Measurements from ENCODE around the gene NLRP12. TPM values are rescaled to one million over a fixed set of nuclear protein-coding genes. Genes with fewer than 3 reads are reported as not detected.
"Not testable (repeated sequence)": the region's sequence is repeated elsewhere in the genome, so short reads cannot be mapped to it uniquely, and the experiment has no call there.

The NLRP12 gene
- total RNA-seq, 2 donors from 2014 or later = 0.19 to 1.1 TPM

DNA sequence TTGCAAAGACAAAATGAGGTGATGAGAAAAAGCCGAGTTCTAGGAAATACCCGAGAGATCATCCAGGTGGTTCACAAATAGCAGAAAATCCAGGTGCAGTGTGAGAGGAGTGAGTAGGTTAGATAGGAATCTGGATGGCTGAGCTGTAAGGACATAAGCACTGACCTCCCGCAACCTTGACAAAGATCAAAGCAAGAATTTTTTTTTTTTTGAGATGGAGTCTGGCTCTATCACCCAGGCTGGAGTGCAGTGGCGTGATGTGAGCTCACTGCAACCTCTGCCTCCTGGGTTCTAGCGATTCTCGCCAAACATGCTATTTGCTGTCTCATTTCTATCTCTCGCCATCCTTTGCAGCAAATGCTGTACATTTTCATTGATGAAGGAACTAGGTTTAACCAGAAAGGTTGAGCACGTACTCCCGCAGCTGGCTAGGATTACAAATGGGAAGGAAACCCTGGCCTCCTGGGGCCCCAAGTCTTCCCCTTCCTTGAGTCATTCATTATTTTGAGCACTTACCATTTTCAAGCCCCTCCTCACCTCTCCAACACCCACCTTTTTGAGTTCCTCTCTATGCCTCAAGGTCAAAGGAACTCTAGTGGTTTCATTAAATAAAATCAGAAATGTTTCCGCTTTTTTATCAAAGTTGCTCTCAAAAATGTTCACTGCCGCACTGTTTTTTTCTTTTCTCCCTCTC is 38.8 kb downstream of the NLRP12 start:
- Histone ChIP-seq H3K9me3 (no peaks in the 10 kb centered on the region), H3K27ac (no peak overlapping the region), H3K36me3 (no peaks in the 10 kb centered on the region), H3K4me1 (no peaks in the 10 kb centered on the region), H3K27me3 (no peaks in the 10 kb centered on the region), H3K4me3 (no peak overlapping the region)
- DNase-seq (ENCODE audit: low spot score) = no peak
- TF ChIP-seq, protein P1, sequence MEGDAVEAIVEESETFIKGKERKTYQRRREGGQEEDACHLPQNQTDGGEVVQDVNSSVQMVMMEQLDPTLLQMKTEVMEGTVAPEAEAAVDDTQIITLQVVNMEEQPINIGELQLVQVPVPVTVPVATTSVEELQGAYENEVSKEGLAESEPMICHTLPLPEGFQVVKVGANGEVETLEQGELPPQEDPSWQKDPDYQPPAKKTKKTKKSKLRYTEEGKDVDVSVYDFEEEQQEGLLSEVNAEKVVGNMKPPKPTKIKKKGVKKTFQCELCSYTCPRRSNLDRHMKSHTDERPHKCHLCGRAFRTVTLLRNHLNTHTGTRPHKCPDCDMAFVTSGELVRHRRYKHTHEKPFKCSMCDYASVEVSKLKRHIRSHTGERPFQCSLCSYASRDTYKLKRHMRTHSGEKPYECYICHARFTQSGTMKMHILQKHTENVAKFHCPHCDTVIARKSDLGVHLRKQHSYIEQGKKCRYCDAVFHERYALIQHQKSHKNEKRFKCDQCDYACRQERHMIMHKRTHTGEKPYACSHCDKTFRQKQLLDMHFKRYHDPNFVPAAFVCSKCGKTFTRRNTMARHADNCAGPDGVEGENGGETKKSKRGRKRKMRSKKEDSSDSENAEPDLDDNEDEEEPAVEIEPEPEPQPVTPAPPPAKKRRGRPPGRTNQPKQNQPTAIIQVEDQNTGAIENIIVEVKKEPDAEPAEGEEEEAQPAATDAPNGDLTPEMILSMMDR (IDR thresholded peaks at IDR 0.05) = no peak

DNA sequence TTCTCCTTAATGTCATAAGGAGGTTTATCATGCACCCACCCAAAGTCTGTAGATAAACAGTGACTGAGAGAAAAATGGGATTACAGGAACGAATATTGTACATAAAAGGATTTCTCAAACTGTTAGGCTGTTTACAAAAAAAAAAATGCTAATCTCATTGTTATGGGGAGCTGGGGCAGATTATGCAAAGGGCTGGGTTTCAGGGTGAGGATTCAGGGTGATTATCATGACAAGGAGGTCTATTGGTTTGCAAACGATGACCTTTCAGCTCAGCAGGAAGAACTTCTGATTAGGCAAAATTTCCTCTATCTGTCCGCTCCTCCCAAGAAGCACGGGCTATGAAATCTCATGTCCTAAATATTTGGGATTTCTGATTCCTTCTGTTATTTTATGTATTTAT is 41.4 kb downstream of the NLRP12 start:
- Histone ChIP-seq H3K36me3 (no peaks in the 10 kb centered on the region), H3K4me3 (no peak overlapping the region), H3K4me1 (no peaks in the 10 kb centered on the region), H3K27ac (no peak overlapping the region), H3K27me3 (no peaks in the 10 kb centered on the region), H3K9me3 (no peaks in the 10 kb centered on the region)
- TF ChIP-seq, protein P1 (IDR thresholded peaks at IDR 0.05) = no peak
- DNase-seq (ENCODE audit: low spot score) = no peak

DNA sequence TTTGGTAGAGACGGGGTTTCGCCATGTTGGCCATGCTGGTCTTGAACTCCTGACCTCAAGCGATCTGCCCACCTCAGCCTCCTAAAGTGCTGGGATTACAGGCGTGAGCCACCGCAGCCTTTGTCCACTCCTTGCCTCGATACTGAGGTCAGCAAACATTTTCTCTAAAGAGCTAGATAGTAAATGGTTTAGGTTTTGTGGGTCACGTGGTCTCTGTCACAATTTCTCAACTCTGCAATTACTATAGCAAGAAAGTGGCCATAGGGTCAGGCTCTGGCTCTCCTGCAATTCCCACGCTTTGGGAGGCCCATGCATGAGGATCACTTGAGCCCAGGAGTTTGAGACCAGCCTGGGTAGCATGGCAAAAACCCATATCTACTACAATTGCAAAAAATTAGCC is 42.8 kb downstream of the NLRP12 start:
- H3K9me3 ChIP-seq; H3K4me1 ChIP-seq; H3K4me3 ChIP-seq; H3K27me3 ChIP-seq; H3K36me3 ChIP-seq; DNase-seq (ENCODE audit: low spot score); H3K27ac ChIP-seq: not testable (repeated sequence)

DNA sequence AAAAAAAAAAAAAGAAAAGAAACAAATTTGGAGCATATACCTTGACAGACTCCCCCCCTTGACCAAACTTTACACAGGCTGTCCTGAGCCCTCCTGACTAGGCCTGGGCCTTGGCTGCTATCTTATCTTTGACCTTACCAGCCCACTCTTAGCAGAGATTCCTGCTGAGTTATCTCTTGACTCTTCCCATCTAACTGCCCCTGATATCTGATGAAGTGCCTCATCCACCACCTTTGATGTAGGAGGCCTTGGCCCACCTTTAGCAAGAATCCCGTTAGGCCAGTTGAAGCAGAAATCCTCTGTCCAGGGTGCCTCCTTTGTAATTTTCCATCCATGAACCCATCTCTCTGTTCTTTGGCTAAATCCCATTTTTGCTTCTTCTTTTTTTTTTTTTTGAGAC is 43.6 kb downstream of the NLRP12 start:
- no peaks in the 10 kb centered on the region for H3K9me3 ChIP-seq
- H3K36me3 ChIP-seq = no peaks in the 10 kb centered on the region
- no peak overlapping the region for H3K4me3 ChIP-seq
- TF ChIP-seq, protein P1 (IDR thresholded peaks at IDR 0.05) = no peak
- H3K4me1 ChIP-seq = no peaks in the 10 kb centered on the region
- H3K27me3 ChIP-seq = no peaks in the 10 kb centered on the region
- no peak overlapping the region for H3K27ac ChIP-seq
- DNase-seq (ENCODE audit: low spot score) = no peak

DNA sequence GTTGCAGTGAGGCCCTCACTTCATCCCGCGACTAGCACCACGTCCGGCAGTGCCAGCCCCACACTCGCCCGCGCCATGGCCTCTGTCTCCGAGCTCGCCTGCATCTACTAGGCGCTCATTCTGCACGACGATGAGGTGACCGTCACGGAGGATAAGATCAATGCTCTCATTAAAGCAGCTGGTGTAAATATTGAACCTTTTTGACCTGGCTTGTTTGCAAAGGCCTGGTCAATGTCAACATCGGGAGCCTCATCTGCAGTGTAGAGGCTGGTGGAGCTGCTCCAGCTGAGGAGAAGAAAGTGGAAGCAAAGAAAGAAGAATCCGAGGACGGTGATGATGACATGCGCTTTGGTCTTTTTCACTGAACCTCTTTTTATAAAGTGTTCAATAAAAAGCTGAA is 48.6 kb downstream of the NLRP12 start:
- Histone ChIP-seq H3K27ac (no peak overlapping the region), H3K27me3 (no peaks in the 10 kb centered on the region), H3K36me3 (no peaks in the 10 kb centered on the region), H3K4me3 (no peak overlapping the region), H3K4me1 (no peaks in the 10 kb centered on the region), H3K9me3 (no peaks in the 10 kb centered on the region)
- DNase-seq (ENCODE audit: low spot score) = no peak
- TF ChIP-seq, protein P1 (IDR thresholded peaks at IDR 0.05) = no peak

DNA sequence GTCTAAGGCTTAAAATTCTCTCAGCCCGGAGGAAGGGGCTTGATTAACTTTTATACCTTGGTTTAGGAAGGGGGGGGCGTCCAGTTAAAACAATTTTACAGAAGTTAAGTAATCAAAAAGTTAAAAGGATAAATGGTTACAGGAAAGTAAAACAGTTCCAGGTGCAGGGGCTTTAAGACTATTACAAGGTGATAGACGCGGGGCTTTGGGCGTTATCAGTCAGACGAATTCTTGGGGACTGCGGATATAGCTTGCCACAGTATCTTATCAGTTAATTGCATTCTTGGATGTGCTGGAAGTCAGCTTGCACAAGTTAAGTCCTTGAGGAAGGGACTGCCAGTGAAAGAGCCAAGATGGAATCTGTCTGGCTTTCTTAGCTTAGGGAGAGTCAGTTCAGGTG is 49.6 kb downstream of the NLRP12 start:
- DNase-seq (ENCODE audit: low spot score); H3K27me3 ChIP-seq; H3K36me3 ChIP-seq; H3K4me1 ChIP-seq; H3K27ac ChIP-seq; H3K9me3 ChIP-seq; H3K4me3 ChIP-seq: not testable (repeated sequence)

DNA sequence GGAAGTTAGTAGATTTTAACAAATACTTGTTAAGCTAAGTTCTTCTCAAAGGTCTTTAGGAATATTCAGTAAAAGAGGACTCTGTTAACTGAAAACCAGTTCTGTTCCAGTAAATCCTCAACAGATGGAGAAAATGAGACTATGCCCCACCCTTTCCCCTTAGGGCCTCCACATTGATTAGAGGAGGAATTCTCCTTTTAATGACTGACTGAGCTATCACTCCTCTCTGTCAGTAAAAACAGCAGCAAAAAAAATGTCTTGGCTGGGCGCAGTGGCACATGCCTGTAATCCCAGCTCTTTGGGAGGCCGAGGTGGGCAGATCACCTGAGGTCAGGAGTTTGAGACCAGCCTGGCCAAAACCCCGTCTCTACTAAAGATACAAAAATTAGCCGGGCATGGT is 50.1 kb downstream of the NLRP12 start:
- Histone ChIP-seq H3K9me3 (no peaks in the 10 kb centered on the region), H3K27ac (no peak overlapping the region), H3K36me3 (no peaks in the 10 kb centered on the region), H3K27me3 (no peaks in the 10 kb centered on the region), H3K4me3 (no peak overlapping the region), H3K4me1 (no peaks in the 10 kb centered on the region)
- DNase-seq (ENCODE audit: low spot score) = no peak
- TF ChIP-seq, protein P1 (IDR thresholded peaks at IDR 0.05) = no peak
